Mesothelial cell of epicardium (in vitro differentiated cells): Measurements from ENCODE around the gene MEGF11. TPM values are rescaled to one million over a fixed set of nuclear protein-coding genes. Genes with fewer than 3 reads are reported as not detected.

ENCODE experiments used
- DNase-seq, 2 experiments: peaks; one replicate each; pipeline ENCODE4 v3.0.0; 2021; ENCODE audit warnings: low spot score in 2 of 2; ENCODE audit not compliant: unreplicated experiment in 2 of 2
- H3K27ac Mint-ChIP-seq: 2 replicates; pipeline ENCODE4 v1.8.0; 2021; ENCODE audit warnings: mixed read lengths
- H3K27me3 Mint-ChIP-seq: 2 replicates; pipeline ENCODE4 v1.8.0; 2021; ENCODE audit warnings: low read depth, mixed read lengths
- H3K36me3 Mint-ChIP-seq: 2 replicates; pipeline ENCODE4 v1.8.0; 2021; ENCODE audit warnings: mixed read lengths
- H3K4me1 Mint-ChIP-seq: 2 replicates; pipeline ENCODE4 v1.8.0; 2021; ENCODE audit warnings: mixed read lengths
- H3K4me3 Mint-ChIP-seq: 2 replicates; pipeline ENCODE4 v1.8.0; 2021; ENCODE audit warnings: mild to moderate bottlenecking, moderate library complexity, mixed read lengths
- H3K9me3 Mint-ChIP-seq: 2 replicates; pipeline ENCODE4 v1.8.0; 2021; ENCODE audit warnings: mixed read lengths
- total RNA-seq: library from RNA; stranded (reverse); gene quantifications from 3 replicates; pipeline ENCODE4 v1.2.1, GENCODE V29; 2021
- TF ChIP-seq, protein P1 (sequence below): fragments of 200-600 bp; sonication (generic); IDR thresholded peaks from one replicate; pipeline ENCODE4 v1.5.0; 2021; ENCODE audit warnings: antibody characterized with exemption; ENCODE audit not compliant: unreplicated experiment

Gene MEGF11
- total RNA-seq, 1 donor from 2014 or later = 3.7 TPM

- Mint-ChIP-seq H3K27me3 (peaks cover 2% of the 10 kb centered on the region), H3K9me3 (no peaks in the 10 kb centered on the region), H3K27ac (peak overlapping the region; percentile 11), H3K36me3 (no peaks in the 10 kb centered on the region), H3K4me1 (peaks cover 19% of the 10 kb centered on the region), H3K4me3 (no peak overlapping the region)
- TF ChIP-seq, protein P1, sequence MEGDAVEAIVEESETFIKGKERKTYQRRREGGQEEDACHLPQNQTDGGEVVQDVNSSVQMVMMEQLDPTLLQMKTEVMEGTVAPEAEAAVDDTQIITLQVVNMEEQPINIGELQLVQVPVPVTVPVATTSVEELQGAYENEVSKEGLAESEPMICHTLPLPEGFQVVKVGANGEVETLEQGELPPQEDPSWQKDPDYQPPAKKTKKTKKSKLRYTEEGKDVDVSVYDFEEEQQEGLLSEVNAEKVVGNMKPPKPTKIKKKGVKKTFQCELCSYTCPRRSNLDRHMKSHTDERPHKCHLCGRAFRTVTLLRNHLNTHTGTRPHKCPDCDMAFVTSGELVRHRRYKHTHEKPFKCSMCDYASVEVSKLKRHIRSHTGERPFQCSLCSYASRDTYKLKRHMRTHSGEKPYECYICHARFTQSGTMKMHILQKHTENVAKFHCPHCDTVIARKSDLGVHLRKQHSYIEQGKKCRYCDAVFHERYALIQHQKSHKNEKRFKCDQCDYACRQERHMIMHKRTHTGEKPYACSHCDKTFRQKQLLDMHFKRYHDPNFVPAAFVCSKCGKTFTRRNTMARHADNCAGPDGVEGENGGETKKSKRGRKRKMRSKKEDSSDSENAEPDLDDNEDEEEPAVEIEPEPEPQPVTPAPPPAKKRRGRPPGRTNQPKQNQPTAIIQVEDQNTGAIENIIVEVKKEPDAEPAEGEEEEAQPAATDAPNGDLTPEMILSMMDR = no peak
- no peak for DNase-seq
Measured at GRCh38 chr15:66228807-66229735, 24.5 kb downstream of the MEGF11 start.

- Mint-ChIP-seq H3K36me3 (no peaks in the 10 kb centered on the region), H3K4me1 (peaks cover 19% of the 10 kb centered on the region), H3K9me3 (no peaks in the 10 kb centered on the region), H3K27me3 (peaks cover 11% of the 10 kb centered on the region), H3K27ac (no peak overlapping the region), H3K4me3 (no peak overlapping the region)
- DNase-seq = no peak
- TF ChIP-seq, protein P1 = no peak
Measured at GRCh38 chr15:66226736-66227135, 26.8 kb downstream of the MEGF11 start.

DNA sequence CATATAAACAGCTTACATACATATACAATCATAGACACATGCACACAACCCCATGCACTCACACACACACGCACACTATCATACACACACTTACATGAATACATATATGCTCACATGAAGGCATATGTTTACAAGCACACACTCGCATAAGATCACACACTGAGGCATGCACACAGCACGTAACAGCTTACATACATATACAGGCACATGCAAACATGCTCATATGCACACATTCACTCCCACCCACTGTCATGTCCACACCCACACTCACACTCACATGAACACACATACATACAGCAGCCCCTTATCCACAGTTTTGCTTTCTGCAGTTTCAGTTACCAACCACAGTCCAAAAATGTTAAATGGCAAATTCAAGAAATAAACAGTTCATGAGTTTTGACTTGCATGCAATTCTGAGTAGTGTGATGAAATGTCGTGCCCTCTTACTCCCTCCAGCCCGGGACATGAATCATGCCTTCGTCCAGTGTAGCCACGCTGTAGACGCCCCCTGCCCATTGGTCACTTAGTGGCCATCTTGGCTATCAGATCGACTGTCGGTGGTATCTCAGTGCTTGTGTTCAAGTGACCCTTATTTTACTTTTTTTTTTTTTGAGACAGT is 27.8 kb downstream of the MEGF11 start:
- no peak overlapping the region for H3K4me3 Mint-ChIP-seq
- TF ChIP-seq, protein P1 = no peak

DNA sequence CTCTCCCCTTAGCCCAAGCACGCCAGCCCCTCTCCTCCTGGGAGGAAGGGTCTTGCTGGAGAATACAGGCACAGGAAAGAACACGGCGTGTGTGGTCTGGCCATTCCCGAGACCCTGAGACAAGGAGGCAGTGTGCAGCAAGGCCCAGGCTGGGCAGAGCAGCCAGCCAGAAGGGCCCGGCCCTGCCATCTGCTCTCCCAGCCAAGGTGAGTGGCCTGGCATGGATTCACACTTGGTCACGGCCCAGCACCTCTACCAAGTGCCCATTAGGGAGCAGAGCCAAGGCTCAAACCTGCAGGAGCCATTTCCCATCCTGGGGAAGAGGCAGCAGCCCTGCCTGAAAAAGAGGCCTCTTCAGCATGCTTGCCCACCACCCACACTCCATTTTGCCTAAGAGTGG is 28.6 kb downstream of the MEGF11 start:
- peaks cover 14% of the 10 kb centered on the region for H3K27me3 Mint-ChIP-seq
- H3K36me3 Mint-ChIP-seq = no peaks in the 10 kb centered on the region
- TF ChIP-seq, protein P1 = no peak
- peaks cover 12% of the 10 kb centered on the region for H3K4me1 Mint-ChIP-seq
- H3K27ac Mint-ChIP-seq = no peak overlapping the region
- H3K4me3 Mint-ChIP-seq = no peak overlapping the region
- DNase-seq = no peak
- H3K9me3 Mint-ChIP-seq = no peaks in the 10 kb centered on the region

More for the DNA sequence above, 27.8 kb downstream of the MEGF11 start:
- H3K27ac Mint-ChIP-seq = no peak overlapping the region
- peaks cover 19% of the 10 kb centered on the region for H3K4me1 Mint-ChIP-seq
- H3K27me3 Mint-ChIP-seq = peaks cover 12% of the 10 kb centered on the region
- H3K9me3 Mint-ChIP-seq = no peaks in the 10 kb centered on the region
- no peaks in the 10 kb centered on the region for H3K36me3 Mint-ChIP-seq
- no peak for DNase-seq

GRCh38 chr15:66222273-66223198 is 31.0 kb downstream of the MEGF11 start:
- no peak overlapping the region for H3K4me3 Mint-ChIP-seq
- TF ChIP-seq, protein P1 = no peak
- no peak for DNase-seq
- no peaks in the 10 kb centered on the region for H3K36me3 Mint-ChIP-seq
- H3K9me3 Mint-ChIP-seq = no peaks in the 10 kb centered on the region
- H3K4me1 Mint-ChIP-seq = peaks cover 6% of the 10 kb centered on the region
- no peak overlapping the region for H3K27ac Mint-ChIP-seq
- peaks cover 16% of the 10 kb centered on the region for H3K27me3 Mint-ChIP-seq
